Mammary epithelial cell (primary cell): ENCODE results near the gene TNS4.

Experiments
- EZH2 ChIP-seq: IDR thresholded peaks from 2 replicates; pipeline ENCODE4 v1.6.1; 2012; ENCODE audit warnings: low read length, inconsistent platforms, borderline replicate concordance
- TF ChIP-seq, protein P1 (sequence below), 2 donors: IDR thresholded peaks in 1 of 2; conservative IDR thresholded peaks in 1 of 2; 2 replicates each; pipeline ENCODE4 v1.5.1; 2011 to 2012; ENCODE audit warnings: inconsistent platforms in 2 of 2, low read length in 2 of 2, mild to moderate bottlenecking in 2 of 2, control low read depth in 1 of 2, low read depth in 1 of 2; ENCODE audit not compliant: insufficient read depth in 1 of 2; ENCODE audit errors: extremely low read depth in 1 of 2

DNA sequence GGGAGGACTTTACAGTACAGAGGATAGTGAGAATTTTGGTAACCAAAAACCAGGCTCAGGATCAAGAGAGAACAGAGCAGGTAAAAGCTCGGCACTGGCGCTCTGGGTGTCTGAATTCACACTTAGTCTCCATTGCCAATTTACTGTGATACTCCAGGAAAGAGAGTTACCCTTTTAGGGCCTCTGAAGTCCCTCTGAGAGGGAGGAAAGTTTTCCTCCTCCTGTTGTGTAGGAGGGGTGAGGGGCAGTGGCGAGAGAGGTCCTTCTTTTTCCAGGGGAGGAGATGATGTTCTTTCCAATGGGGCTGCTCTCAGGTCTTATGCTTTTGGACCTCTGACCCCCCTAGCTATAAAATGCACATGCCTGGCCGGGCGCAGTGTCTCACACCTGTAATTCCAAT is 5.4 kb upstream of the TNS4 start:
- TF ChIP-seq, protein P1, sequence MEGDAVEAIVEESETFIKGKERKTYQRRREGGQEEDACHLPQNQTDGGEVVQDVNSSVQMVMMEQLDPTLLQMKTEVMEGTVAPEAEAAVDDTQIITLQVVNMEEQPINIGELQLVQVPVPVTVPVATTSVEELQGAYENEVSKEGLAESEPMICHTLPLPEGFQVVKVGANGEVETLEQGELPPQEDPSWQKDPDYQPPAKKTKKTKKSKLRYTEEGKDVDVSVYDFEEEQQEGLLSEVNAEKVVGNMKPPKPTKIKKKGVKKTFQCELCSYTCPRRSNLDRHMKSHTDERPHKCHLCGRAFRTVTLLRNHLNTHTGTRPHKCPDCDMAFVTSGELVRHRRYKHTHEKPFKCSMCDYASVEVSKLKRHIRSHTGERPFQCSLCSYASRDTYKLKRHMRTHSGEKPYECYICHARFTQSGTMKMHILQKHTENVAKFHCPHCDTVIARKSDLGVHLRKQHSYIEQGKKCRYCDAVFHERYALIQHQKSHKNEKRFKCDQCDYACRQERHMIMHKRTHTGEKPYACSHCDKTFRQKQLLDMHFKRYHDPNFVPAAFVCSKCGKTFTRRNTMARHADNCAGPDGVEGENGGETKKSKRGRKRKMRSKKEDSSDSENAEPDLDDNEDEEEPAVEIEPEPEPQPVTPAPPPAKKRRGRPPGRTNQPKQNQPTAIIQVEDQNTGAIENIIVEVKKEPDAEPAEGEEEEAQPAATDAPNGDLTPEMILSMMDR (conservative IDR thresholded peaks at IDR 0.05 in 1 of 2, IDR thresholded peaks at IDR 0.05 in 1 of 2; ENCODE audit: extremely low read depth in 1 of 2, insufficient read depth in 1 of 2, low read depth in 1 of 2, low read length in 2 of 2): no peak
- TF ChIP-seq EZH2: no peak
